ENCODE data around the gene ARCN1.

Gene ARCN1

DNA sequence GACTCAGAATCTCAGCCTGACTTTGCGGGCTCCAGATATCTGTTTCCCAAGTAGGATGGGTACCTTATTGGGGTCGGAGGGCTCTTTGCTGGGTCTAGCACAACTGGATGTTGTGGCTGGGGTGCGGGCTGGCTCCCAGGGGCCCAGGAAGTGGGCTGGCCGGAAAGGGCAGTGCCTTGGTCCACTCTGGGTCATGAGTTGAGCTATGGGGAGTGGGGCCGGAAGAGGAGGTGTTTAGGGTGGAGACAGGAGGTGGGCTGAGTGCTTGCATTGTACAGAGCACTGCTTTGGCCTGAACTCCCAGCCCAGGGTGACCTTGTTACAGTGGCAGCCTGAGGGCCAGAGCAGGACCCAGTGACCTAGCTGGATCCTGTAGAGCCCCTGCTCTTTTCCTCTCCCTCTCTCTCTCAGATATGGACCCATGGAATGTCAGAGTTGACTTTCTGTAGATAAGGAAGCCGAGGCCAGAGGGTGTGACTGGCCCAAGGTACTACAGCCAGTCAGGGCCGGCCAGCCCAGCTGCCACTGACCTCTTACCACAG, 48.4 kb downstream of the ARCN1 start:
- DNase-seq (ENCODE audit: low read depth in 2 of 2, low spot score in 1 of 2), result no peak

DNA sequence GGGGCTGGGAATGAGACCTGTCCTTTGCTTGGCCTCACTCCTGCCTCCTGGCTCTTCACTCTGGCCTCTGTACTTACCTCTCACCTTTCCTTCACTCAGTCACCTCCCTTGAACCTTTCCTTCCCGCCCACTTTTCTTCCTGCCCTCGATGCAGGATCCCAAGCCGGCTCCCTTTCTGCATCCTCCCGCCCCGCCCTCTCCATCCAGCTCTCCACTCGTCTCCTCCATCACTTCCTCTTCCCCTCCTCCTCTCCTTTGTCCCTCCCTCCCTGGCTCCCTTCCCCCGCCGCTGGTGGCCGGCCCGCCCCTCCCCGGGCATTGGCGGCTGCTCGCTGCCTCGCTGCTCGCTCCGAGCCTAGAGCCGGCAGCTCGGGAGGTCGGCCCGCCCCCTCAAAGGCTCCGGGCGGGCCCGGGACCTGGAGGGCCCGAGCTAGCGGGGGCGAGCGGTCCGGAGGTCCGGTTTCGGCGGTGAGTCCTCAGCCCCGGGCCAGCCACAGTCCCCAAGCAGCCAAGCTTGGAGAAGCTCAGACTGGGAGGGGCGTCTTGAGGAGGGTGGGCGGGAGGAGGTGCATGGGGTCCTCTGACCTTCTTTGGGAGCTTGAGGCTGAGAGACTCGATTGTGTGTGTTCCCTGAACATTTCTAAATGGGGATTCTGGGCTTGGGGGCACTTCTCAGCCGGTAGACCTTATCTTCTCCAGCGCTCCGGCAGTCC, 49.0 kb downstream of the ARCN1 start:
- DNase-seq (ENCODE audit: low read depth in 2 of 2, low spot score in 1 of 2), result no peak

- DNase-seq (ENCODE audit: low read depth in 2 of 2, low spot score in 1 of 2), result no peak
Observed at GRCh38 chr11:118621784-118622375, 49.7 kb downstream of the ARCN1 start.

- DNase-seq (ENCODE audit: low read depth in 2 of 2, low spot score in 1 of 2), result no peak
Observed at GRCh38 chr11:118622376-118623268, 50.4 kb downstream of the ARCN1 start.

DNA sequence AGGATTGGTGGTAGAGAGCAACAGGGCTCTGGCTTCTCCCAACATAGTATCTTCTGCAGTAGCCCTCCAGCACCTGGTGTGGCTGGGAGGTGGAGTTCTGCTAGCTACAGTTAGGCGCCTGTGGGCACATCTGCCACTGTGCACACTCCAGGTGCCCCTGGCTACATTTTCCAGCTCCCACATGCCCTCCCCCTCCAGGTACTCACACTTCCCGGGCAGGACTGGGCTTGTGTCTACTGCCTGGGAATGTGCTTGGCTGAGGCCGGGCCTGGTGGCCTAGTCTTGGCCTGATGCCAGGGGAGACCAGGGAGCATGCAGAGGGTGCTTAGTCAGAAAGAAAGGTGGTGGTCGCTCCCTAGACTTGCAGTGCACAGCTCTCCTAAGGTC, 51.1 kb downstream of the ARCN1 start:
- no peak for DNase-seq (ENCODE audit: low read depth in 2 of 2, low spot score in 1 of 2)

DNA sequence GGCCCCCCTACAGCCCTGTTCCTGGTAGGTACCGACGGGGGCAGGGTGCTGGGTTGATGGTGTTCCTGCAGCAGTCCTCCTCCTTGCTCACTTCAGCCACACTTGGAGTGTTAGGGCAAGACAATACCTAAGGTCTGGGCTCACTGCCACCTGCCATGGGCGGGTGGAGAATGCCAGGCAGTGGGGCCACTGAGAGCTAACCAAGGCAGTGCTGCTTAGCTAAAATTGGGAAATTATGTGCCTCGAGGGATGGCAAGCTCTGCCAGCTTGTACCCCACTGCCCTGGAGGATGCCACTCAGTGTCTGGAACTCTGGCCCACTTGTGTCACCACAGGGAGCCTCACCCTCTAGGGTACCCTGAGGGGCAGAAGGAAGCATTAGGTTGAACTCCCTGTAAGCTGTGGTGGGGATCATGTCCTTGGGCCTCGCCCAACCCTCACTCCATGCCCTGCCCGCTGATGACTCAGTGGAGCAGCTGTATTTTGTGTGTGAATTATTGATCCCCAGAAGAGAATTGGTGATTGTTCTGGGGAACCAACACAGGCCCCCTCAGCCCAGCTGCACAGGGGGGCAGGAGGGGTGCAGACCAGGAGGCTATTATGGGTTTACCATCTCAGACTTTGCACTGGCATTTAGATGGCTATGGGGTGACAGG, 53.0 kb downstream of the ARCN1 start:
- no peak for DNase-seq (ENCODE audit: low read depth in 2 of 2, low spot score in 1 of 2)

DNA sequence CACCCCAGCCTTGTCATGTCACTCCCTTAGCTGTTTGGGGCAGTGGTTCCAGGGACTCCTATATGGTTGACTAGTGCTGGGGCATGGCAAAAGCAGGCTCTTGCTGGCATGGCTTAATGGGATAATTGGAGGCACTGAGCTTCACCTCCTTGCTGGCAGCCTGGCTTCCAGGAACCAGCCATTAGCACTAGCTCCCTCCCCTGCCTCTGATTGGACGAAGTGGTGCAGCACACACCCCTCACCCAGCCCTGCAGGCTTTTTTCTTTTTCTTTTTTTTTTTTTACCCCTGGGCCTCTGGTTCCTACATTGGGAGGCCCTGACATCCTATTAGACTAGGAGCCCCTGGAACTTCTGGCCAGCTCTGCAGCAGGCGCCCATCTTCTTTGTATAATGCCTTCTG, 53.8 kb downstream of the ARCN1 start:
- DNase-seq (ENCODE audit: low read depth in 2 of 2, low spot score in 1 of 2), result no peak

DNA sequence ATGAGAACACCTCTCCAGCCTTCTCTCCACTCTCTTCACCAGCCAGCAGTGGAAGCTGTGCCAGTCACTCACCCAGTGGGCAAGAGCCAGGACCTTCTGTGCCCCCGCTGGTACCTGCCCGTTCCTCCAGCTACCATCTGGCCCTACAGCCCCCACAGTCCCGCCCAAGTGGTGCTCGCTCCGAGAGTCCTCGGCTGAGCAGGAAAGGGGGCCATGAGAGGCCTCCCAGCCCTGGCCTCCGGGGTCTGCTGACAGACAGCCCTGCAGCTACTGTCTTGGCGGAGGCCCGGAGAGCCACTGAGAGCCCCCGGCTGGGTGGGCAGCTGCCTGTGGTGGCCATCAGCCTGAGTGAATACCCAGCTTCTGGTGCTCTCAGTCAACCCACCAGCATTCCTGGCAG, 55.4 kb downstream of the ARCN1 start:
- no peak for DNase-seq (ENCODE audit: low read depth in 2 of 2, low spot score in 1 of 2)

GRCh38 chr11:118628031-118628430, 55.8 kb downstream of the ARCN1 start:
- DNase-seq (ENCODE audit: low read depth in 2 of 2, low spot score in 1 of 2), result no peak

GRCh38 chr11:118628432-118628831, 56.2 kb downstream of the ARCN1 start:
- no peak for DNase-seq (ENCODE audit: low read depth in 2 of 2, low spot score in 1 of 2)

DNA sequence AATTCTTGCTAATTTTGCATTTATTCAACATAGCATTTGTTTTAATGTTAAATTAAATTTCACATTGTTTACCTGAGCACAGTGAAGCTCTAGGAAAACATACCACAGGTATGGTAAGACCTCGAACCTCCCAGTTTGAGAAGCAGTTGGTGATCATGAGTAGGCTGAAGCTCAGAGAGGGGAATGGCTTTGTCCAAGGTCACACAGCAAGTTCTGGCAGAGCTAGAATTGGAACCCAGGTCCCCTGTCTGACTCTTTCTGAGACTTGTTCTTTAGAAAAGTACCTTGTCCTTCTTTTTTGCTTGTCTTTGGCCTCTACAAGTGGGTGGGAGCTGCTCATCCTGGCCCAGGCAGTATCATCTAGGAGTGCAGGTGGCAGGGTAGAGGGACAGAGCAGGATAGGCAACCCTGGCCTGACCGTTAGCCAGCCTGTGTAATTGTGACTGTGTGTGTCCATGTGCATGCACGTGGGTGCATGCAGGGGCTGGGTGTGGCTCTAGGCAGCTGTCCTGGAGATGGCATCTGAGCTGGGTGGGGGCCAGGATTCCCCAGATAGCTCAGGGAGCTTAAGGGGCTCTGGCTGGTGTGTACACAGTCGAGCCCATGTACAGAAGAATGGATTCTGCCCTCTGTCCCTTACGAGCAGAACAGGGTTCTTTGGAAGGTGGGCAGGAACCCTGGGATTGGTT, 56.8 kb downstream of the ARCN1 start:
- no peak for DNase-seq (ENCODE audit: low read depth in 2 of 2, low spot score in 1 of 2)

- DNase-seq (ENCODE audit: low read depth in 2 of 2, low spot score in 1 of 2), result no peak
Observed at GRCh38 chr11:118629761-118630661, 57.8 kb downstream of the ARCN1 start.

DNA sequence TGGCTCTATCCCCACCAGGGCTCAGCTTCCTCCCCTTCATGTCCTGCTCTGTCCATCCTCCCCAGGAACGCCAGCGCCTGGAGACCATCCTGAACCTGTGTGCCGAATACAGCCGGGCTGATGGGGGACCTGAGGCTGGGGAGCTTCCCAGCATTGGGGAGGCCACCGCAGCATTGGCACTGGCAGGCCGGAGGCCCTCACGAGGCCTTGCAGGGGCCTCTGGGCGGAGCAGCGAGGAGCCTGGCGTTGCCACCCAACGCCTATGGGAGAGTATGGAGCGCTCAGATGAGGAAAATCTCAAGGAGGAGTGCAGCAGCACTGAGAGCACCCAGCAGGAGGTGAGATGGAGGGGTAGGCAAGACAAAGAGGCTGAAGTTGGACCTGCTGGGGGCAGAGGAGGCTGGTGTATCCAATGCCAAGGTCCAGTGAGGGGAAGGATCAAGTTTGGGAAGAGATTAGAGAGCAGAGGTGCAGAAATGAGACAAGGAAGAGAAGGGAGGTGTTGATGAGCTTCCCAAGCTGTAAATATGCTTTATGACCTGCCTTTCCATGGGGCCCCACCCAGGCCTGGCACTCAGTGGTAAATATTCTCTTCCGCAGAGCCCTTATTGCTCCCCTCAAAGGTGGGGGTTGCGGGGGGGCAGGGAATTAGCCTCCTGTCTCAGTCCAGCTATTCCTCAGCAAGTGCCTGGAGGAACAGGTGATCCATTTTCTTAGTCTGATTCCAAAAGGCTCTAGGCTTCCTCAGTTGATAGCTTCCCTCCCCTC, 59.1 kb downstream of the ARCN1 start:
- DNase-seq (ENCODE audit: low read depth in 2 of 2, low spot score in 1 of 2), result no peak

DNA sequence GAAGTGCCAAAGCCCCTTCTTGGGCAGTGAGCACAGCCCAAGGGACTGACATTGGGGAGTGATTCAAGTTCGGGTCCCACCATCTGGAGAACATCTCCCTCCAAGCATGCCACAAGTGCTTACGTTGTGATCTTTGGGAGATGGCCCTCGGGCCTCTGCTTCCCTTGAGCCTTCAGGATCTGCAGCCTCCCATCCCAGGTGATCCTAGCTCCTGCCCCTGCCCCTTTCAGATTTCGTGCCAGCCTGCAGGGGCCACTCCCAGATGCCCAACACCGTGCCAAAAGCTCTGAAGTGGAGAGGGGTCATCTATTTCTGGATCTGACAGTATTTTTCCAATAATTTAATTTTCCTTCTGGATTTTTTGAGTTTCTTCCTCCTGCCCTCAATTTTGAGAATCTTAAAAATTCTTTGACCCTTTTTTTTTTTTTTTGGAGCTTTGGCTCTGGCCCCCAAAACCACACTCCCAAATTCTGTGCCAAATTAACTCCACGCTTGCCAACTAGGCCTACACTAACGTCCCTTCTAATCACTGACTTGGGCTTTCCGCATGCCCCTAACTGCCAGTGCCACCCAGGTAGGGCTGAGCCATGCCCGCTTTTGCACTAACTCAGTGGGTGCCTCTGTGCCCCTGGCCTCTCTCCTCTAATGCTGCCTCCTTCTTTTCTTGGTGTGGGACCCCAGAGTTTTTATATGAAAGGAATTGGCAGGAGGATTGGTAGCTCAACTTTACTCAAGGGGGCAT, 60.5 kb downstream of the ARCN1 start:
- no peak for DNase-seq (ENCODE audit: low read depth in 2 of 2, low spot score in 1 of 2)

DNA sequence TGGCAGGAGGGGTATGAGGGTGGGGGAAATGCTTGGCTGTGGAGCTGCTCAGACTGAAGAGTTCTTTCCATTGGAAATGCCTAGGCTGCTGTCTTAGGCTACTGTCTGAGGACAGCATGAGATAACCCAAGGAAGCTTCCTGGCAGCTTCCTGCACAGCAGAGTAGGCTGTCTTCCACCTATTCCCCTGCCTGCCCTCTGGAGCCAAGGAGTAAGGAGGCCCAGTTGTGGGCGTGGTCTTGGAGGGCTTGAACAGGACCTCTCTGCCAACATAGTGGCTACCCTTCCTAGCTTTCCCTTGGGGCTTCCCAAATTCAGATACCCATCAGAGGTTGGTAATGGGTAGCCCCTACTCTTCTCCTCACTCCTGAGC, 61.1 kb downstream of the ARCN1 start:
- DNase-seq (ENCODE audit: low read depth in 2 of 2, low spot score in 1 of 2), result no peak

GRCh38 chr11:118633979-118634378, 61.8 kb downstream of the ARCN1 start:
- DNase-seq (ENCODE audit: low read depth in 2 of 2, low spot score in 1 of 2), result no peak

DNA sequence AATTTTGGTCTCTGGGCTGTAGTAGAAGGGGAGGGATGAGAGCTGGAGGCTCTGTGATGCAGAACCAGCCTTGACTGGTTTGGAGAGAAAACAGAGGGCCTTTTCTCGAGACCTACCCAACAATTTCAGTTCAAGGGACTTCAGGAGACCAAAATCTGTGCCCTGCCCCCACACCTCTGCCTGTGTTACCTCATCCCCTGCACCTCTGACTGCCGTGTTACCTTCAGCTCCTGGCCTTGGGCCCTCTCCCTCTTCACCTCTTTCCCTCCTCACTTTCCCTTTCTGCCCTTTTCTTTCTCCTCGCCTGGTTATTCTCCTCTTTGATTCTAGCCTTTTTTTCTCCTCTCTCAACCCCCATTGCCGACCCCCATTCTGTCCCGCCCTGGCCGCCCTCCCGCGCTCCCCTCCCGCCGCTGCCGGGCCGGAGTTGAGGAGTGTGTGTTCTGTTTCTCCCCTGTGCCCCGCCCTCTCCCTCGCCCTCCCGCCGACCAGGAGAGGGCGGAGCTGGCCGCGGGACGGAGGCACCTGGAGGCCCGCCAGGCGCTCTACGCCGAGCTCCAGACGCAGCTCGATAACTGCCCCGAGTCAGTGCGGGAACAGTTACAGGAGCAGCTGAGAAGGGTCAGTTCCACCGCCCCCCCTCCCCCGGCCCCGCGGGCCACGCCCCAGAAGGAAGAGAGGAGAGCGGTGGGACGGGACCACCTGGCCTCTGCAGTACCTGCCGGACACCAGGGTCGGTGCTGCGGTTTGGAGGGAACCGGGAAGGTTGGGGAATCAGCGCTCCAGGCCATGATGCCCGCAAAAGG, 62.4 kb downstream of the ARCN1 start:
- DNase-seq (ENCODE audit: low read depth in 2 of 2, low spot score in 1 of 2), result no peak

DNA sequence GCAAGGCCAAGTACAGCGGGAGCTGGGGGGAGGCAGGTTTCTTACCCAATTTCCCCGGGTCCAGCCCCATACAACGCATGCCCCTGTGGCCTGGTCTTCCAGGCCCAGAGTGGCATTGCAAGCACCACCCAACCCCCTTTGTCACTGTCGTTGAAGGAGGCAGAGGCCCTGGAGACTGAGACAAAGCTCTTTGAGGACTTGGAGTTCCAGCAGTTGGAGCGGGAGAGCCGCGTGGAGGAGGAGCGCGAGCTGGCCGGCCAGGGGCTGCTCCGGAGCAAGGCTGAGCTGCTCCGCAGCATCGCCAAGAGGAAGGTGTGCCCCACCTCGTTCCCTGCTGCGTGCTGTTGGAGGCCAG, 63.0 kb downstream of the ARCN1 start:
- no peak for DNase-seq (ENCODE audit: low read depth in 2 of 2, low spot score in 1 of 2)

Data from stimulated activated CD8-positive, alpha-beta memory T cell treated with anti-CD3 and anti-CD28 coated beads, Interleukin-4, amount 100 ng/mL, for 1 hour (primary cell).